Colonic mucosa (tissue), 4 donors: ENCODE measurements around the gene ATP4A. TPM values are rescaled to one million over a fixed set of nuclear protein-coding genes. Genes with fewer than 3 reads are reported as not detected.

Experiments used
- DNase-seq: peaks from one replicate; pipeline ENCODE4 v3.0.0-alpha.2; 2020
- H3K27ac ChIP-seq: fragments of 200-600 bp; one replicate; pipeline ENCODE4 v1.8.0; 2021
- H3K27me3 ChIP-seq: fragments of 200-600 bp; one replicate; pipeline ENCODE4 v1.8.0; 2021
- H3K36me3 ChIP-seq: fragments of 200-600 bp; one replicate; pipeline ENCODE4 v1.8.0; 2021
- H3K4me1 ChIP-seq: fragments of 200-600 bp; one replicate; pipeline ENCODE4 v1.8.0; 2021; ENCODE audit warnings: mild to moderate bottlenecking
- H3K4me3 ChIP-seq: fragments of 200-600 bp; one replicate; pipeline ENCODE4 v1.8.0; 2021
- H3K9ac ChIP-seq, 2 donors: one replicate each; pipeline ENCODE4 v1.7.0; 2013; ENCODE audit warnings: control low read depth in 2 of 2, low read depth in 2 of 2, low read length in 2 of 2
- H3K9me3 ChIP-seq: fragments of 200-600 bp; one replicate; pipeline ENCODE4 v1.8.0; 2021
- intact Hi-C: fragments of 100-400 bp; cut with DNase I; formaldehyde crosslinking; loops from one replicate; pipeline ENCODE4 v1.14.1; 2022
- total RNA-seq, 2 donors: library from RNA; stranded (reverse); fragmentation: NEBNext Ultra II Directional in 1 of 2; extraction: Animal tissue kit (Norgen Biotek cat#: 25700) in 1 of 2; gene quantifications; one replicate each; pipeline ENCODE4 v1.2.1, GENCODE V29; 2021
- TF ChIP-seq, protein P1 (sequence below): fragments of 200-600 bp; IDR thresholded peaks from one replicate; pipeline ENCODE4 v1.8.0; 2022; ENCODE audit warnings: antibody characterized with exemption, mild to moderate bottlenecking
- donor health status: healthy.
- donor health status: DM: no; HTN: no; CAD: no.
- donor health status: DM: no; HTN: no; CAD: no.

The ATP4A gene
- total RNA-seq, 2 donors from 2014 or later, result not detected

GRCh38 chr19:35539314-35539713, 24.1 kb downstream of the ATP4A start:
- no peak for DNase-seq
- no peak overlapping the region for H3K27ac ChIP-seq
- H3K9ac ChIP-seq, result no peak overlapping the region
- H3K36me3 ChIP-seq, result no peaks in the 10 kb centered on the region
- no peaks in the 10 kb centered on the region for H3K4me1 ChIP-seq
- no peak overlapping the region for H3K4me3 ChIP-seq
- intact Hi-C loops, result no loop called here
- H3K27me3 ChIP-seq, result no peaks in the 10 kb centered on the region
- no peaks in the 10 kb centered on the region for H3K9me3 ChIP-seq
- TF ChIP-seq, protein P1, sequence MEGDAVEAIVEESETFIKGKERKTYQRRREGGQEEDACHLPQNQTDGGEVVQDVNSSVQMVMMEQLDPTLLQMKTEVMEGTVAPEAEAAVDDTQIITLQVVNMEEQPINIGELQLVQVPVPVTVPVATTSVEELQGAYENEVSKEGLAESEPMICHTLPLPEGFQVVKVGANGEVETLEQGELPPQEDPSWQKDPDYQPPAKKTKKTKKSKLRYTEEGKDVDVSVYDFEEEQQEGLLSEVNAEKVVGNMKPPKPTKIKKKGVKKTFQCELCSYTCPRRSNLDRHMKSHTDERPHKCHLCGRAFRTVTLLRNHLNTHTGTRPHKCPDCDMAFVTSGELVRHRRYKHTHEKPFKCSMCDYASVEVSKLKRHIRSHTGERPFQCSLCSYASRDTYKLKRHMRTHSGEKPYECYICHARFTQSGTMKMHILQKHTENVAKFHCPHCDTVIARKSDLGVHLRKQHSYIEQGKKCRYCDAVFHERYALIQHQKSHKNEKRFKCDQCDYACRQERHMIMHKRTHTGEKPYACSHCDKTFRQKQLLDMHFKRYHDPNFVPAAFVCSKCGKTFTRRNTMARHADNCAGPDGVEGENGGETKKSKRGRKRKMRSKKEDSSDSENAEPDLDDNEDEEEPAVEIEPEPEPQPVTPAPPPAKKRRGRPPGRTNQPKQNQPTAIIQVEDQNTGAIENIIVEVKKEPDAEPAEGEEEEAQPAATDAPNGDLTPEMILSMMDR, result no peak

DNA sequence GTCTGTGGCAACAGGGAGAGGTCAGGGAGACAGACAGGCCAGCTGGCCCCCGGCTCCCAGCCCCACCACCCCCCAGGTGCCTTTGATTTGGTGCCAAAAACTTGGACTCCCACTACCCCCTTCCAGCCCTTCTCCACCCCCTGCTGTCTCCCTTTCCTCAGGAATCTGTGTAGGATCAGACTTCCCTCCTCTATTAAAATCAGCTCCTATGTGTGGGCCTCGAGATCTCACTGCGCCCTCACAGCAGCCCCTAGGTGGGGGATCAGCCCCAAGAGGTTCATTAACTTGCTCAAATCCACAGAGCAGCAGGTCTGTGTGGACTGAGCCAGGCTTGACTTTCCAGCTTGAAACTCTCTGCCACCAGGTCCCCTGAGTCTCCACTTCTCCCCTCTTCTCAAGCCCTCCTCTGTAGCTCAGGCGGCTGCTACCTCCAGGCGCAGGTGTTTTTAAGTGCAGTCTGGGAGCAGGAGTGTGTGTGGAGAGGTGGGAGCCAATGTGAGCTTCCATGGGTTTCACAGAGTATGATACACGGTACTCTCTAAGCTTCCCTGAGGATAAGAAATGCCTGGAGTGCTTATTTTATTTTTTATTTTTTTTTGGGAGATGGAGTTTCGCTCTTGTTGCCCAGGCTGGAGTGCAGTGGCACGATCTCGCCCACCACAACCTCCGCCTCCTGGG, 28.5 kb downstream of the ATP4A start:
- Histone ChIP-seq H3K9me3 (no peaks in the 10 kb centered on the region), H3K9ac (no peak overlapping the region), H3K27me3 (peaks cover 4% of the 10 kb centered on the region), H3K36me3 (no peaks in the 10 kb centered on the region), H3K4me1 (no peaks in the 10 kb centered on the region), H3K4me3 (no peak overlapping the region), H3K27ac (no peak overlapping the region)
- no peak for DNase-seq
- intact Hi-C loops, result no loop called here
- TF ChIP-seq, protein P1, result no peak

GRCh38 chr19:35533822-35534392, 29.6 kb downstream of the ATP4A start:
- Histone ChIP-seq H3K36me3 (no peaks in the 10 kb centered on the region), H3K9ac (no peak overlapping the region), H3K27me3 (peaks cover 4% of the 10 kb centered on the region), H3K4me1 (no peaks in the 10 kb centered on the region), H3K27ac (no peak overlapping the region), H3K4me3 (no peak overlapping the region), H3K9me3 (no peaks in the 10 kb centered on the region)
- DNase-seq, result no peak
- TF ChIP-seq, protein P1, result no peak
- intact Hi-C loops, result no loop called here

- no peak within 1 kb of the TSS for H3K4me3 ChIP-seq
- H3K4me1 ChIP-seq, result no peaks in the 10 kb centered on the region
- TF ChIP-seq, protein P1, result no peak
- H3K27ac ChIP-seq, result no peak within 1 kb of the TSS
- DNase-seq, result no peak
- no peaks in the 10 kb centered on the region for H3K9me3 ChIP-seq
- intact Hi-C loops, result no loop called here
- no peak within 1 kb of the TSS for H3K9ac ChIP-seq
- peaks cover 4% of the 10 kb centered on the region for H3K27me3 ChIP-seq
- no peaks in the 10 kb centered on the region for H3K36me3 ChIP-seq
These were observed 30.1 kb downstream of the ATP4A start, which contains the start of gene GAPDHS for GRCh38 chr19:35533201-35533821. Gene GAPDHS, plus strand, starts transcription at chr19:35533456. Its CDS starts 72 bp downstream, at chr19:35533528.

DNA sequence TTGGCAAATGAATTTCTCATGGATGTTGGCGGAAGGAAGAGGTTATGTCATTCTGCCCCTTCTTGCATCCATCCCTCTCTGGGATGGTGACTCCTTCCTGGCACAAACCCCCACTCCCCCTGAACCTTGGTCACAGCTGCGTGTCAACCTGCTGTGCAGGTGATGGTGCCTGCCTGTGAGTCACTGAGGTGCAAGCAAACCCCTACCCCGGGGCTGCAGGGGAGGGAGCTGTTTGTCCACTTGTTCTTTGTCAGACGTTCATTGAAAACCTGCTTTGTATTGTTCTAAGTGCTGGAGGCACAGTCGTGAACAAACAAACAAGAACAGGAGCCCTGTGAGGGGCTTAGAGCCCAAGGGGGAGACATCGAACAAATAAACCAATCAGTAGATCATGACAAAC, 32.2 kb downstream of the ATP4A start:
- intact Hi-C loops, result no loop called here
- Histone ChIP-seq H3K27me3 (peaks cover 4% of the 10 kb centered on the region), H3K36me3 (no peaks in the 10 kb centered on the region), H3K27ac (no peak overlapping the region), H3K4me1 (no peaks in the 10 kb centered on the region), H3K9ac (no peak overlapping the region), H3K9me3 (no peaks in the 10 kb centered on the region), H3K4me3 (no peak overlapping the region)
- DNase-seq, result no peak
- TF ChIP-seq, protein P1, result no peak
